ENCODE data around the gene RPS15.

DNA sequence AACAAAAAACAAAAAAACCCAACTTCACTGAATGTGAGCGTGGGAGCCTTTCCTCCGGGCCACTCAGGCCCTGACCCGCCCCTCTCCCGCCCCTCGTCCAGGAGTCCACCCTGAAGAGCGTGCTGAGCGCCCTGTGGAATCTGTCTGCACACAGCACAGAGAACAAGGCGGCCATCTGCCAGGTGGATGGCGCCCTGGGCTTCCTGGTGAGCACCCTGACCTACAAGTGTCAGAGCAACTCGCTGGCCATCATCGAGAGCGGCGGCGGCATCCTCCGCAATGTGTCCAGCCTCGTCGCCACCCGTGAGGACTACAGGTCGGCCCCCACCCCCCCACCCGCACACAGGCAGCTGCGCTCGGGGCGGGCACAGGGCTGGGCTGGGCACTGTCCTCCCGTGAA is 23.7 kb downstream of the RPS15 start:
- TF ChIP-seq, protein P1, sequence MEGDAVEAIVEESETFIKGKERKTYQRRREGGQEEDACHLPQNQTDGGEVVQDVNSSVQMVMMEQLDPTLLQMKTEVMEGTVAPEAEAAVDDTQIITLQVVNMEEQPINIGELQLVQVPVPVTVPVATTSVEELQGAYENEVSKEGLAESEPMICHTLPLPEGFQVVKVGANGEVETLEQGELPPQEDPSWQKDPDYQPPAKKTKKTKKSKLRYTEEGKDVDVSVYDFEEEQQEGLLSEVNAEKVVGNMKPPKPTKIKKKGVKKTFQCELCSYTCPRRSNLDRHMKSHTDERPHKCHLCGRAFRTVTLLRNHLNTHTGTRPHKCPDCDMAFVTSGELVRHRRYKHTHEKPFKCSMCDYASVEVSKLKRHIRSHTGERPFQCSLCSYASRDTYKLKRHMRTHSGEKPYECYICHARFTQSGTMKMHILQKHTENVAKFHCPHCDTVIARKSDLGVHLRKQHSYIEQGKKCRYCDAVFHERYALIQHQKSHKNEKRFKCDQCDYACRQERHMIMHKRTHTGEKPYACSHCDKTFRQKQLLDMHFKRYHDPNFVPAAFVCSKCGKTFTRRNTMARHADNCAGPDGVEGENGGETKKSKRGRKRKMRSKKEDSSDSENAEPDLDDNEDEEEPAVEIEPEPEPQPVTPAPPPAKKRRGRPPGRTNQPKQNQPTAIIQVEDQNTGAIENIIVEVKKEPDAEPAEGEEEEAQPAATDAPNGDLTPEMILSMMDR (IDR thresholded peaks at IDR 0.05): no peak
- TF ChIP-seq POLR2A (IDR thresholded peaks at IDR 0.05): no peak

Data from body of pancreas (tissue), 4 donors.